AG20443 (cell line): ENCODE measurements around the gene RAE1.

Experiments used
- DNase-seq: peaks from one replicate; pipeline ENCODE4 v3.0.0; 2012; ENCODE audit warnings: low spot score, mixed read lengths

The RAE1 gene

GRCh38 chr20:57400821-57401564 is 49.9 kb downstream of the RAE1 start:
- DNase-seq = no peak

DNA sequence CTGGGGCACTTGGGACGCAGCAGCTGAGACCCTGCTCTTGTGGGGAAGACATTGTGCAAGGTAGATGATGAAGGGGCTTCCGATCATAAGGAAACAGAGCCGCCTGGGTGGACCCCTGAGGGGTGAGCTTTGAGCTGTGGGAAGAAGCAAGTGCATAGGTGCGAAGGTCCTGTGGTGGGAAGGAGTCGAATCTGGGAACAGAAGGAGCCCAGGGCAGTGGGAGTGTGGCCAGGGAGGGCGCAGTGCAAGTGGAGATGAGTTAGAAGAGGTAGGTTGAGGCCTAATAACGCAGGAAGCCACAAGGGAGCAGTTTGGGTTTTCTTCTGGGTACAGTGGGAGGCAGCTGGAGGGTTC is 50.5 kb downstream of the RAE1 start:
- DNase-seq = no peak

GRCh38 chr20:57402206-57403125 is 51.4 kb downstream of the RAE1 start:
- DNase-seq = no peak

- no peak for DNase-seq
Observed at GRCh38 chr20:57403216-57403615, 52.2 kb downstream of the RAE1 start.

DNA sequence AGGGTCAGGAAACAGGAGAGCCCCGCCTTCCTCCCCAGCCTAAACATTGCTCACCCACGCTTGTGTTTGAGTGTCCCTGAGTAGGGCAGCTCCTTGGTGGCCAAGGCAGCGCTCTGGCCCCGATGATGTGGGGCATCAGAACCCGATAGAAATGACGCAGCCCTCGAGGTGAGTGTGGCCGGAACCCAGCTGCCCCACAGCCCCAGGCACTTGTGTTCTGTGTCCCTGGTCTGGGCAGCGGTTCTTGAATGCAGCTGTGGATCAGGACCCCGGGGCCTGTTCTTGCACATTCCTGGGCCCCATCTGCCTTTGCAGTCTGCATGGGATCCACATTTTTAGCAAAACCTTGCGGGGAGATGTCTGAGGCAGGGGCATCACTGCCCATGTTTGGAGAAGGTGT is 53.0 kb downstream of the RAE1 start:
- DNase-seq = no peak

GRCh38 chr20:57404419-57405072 is 53.5 kb downstream of the RAE1 start:
- DNase-seq = no peak

DNA sequence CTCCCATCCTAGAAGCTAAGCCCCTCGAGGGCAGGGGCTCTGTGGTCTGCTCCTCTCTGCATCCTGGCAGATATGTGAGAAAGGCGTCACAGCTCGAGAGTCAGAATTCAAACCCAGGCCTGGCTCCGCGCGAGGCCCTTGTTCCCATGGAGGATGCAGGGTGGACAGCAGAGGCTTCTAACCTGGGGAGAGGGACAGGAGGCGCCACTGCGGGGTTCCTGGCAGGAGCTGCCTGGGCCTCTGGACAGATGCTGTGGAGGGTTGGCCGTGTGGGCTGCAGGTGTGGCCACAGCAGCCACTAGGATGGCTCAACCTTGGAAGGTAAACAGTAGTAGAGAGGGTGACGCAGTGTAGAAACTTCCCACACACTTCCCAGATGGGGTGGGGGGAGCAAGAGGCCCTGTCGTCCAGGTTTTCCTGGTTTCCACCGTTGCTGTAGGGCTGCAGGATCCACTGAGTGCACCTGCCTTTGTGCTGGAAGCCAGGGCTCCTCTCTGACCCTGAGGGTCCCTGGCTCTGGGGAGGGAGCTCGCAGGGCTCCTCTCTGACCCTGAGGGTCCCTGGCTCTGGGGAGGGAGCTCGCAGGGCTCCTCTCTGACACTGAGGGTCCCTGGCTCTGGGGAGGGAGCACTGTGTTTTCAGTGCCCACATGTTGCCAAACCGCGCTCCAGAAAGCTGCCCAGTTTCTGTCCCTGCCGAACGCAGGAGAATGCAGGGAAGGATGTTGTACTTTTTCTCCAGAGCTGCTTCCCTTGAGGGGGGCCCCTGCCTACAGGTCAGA is 54.4 kb downstream of the RAE1 start:
- no peak for DNase-seq

DNA sequence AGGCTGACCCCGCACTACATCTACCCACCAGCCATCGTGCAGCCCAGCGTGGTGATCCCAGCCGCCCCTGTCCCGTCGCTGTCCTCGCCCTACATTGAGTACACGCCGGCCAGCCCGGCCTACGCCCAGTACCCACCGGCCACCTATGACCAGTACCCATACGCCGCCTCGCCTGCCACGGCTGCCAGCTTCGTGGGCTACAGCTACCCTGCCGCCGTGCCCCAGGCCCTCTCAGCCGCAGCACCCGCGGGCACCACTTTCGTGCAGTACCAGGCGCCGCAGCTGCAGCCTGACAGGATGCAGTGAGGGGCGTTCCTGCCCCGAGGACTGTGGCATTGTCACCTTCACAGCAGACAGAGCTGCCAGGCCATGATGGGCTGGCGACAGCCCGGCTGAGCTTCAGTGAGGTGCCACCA is 56.5 kb downstream of the RAE1 start:
- DNase-seq = no peak

GRCh38 chr20:57408131-57408530 is 57.1 kb downstream of the RAE1 start:
- DNase-seq = no peak

- DNase-seq = no peak
Observed at GRCh38 chr20:57408536-57409233, 57.6 kb downstream of the RAE1 start.

DNA sequence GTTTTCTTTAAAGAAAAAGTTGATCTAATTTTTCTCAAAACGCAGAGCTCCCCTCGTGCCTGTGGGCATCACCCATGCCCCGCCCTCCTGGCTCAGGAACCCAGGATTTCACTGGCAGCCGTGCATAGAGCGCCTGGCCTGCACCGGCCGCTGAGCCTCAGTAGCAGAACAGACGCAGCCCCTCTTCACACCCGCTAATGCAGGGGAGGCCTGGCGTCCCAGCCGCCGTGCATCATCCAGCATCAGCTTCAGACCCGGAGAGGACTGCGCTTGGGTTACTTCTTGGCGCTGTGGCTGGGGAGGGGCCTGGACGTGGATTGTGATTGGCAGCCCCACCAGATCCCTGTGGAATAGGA is 58.2 kb downstream of the RAE1 start:
- no peak for DNase-seq

DNA sequence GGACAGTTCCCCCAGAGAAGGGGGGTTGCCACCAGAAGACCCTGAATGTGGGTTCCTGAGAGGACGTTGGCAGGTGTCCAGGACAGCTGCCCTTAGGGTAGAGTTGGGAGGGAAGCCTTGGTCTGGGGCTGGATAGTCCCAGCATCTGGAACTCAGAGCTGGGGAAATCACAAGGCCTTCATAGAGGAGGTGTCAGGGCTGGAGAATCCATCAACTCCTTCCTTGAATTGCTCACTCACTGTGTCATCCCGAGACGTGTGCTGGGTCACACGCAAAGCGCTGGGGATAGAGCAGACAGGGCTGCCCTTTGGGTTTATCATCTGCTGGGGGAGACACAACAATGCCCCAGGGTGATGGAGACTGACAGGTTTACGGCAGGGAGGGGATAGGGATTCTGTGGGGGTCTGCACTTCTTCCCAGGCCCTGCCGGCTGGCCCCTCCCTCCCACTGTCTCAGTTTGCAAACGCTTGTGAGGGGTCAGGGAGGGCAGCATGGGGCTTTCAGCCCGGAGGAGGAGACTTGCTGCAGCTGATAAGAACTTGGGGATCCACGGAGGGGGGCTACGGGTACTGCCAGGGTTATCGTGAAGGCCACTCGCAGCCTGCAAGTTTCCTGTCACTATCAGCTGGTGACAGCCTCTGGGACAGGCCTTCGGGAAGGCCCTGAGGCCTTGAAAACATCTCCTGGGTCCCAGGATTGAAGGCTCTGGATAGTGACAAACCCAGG is 58.8 kb downstream of the RAE1 start:
- DNase-seq = no peak

GRCh38 chr20:57410398-57410920 is 59.4 kb downstream of the RAE1 start:
- DNase-seq = no peak

- no peak for DNase-seq
Observed at GRCh38 chr20:57410924-57411323, 59.9 kb downstream of the RAE1 start.

DNA sequence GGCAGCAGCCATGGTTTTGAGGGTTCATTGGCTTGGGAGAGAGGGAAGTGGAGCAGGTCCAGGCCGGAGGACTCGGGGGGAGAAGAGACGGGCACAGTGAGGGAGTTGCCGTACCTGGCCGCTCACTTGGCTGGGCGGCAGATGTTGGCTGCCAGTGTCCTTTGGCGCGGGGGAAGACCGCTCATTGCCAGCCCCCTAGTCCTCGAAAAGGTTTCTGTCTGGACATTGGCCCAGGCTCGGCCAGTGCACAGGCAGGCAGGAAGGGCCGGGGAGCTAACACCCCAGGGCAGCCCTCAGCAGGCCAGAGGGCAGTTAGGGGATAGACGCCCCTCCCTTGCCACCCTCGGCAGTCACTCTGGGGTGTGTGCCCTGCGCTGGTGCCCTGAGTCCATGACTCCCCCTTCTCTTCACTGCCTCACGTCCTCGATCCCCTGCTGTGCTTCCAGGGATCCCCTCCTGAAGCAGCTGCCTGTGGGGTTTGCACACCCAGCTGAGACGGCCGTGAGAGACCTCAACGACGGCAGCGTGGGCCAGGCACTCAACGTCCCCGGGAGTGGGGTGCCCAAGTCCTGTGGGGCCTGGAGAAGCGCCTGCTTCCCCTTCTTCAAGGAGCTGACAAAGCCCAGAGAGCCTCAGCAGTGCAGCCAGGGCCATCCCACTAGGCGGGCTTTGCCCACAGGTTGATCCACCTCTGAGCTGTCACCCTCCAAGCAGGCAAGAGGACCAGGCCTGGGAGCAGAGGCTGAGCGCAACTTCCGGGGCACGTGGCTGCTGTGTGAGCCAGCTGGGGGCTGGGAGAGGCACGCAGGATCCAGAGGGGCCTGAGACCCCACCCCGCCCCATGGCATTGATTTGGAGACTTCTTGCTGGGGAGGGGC is 60.6 kb downstream of the RAE1 start:
- no peak for DNase-seq

- DNase-seq = no peak
Observed at GRCh38 chr20:57412347-57413029, 61.4 kb downstream of the RAE1 start.

- no peak for DNase-seq
Observed at GRCh38 chr20:57413986-57414385, 62.9 kb downstream of the RAE1 start.

- peak; percentile 40 for DNase-seq
Observed at GRCh38 chr20:57414867-57415592, 64.0 kb downstream of the RAE1 start.
